ENCODE results near the gene HSD11B2. TPM values are rescaled to one million over a fixed set of nuclear protein-coding genes. Genes with fewer than 3 reads are reported as not detected.

Gene HSD11B2
- total and polyA plus RNA-seq, 10 of the 15 experiments (the other 5 are each of a cell fraction or from before 2014, with no cell fraction given), result 0.09 to 0.34 (median 0.21) TPM; not detected in 2

- TF ChIP-seq CBX3 (IDR thresholded peaks at IDR 0.05; ENCODE audit: borderline replicate concordance, low read depth) (no peak), HDAC2 (IDR thresholded peaks at IDR 0.05) (no peak), E2F8 (IDR thresholded peaks at IDR 0.05; ENCODE audit: low read depth, partially characterized antibody) (no peak), FOXM1 (IDR thresholded peaks at IDR 0.05; ENCODE audit: low read depth, low read length) (peak; percentile 72; the same call in 1 of the 2 replicates), FOS (IDR thresholded peaks at IDR 0.05; ENCODE audit: borderline replicate concordance, extremely low read depth, insufficient read length) (peak; percentile 97), CHD2 (IDR thresholded peaks at IDR 0.05; ENCODE audit: borderline replicate concordance, low read depth, low read length) (peak; percentile 20; the same call in 1 of the 2 replicates), ASH2L (IDR thresholded peaks at IDR 0.05; ENCODE audit: borderline replicate concordance, low read depth) (no peak), SMC3 (IDR thresholded peaks at IDR 0.05; ENCODE audit: borderline replicate concordance, low read length) (peak; percentile 38; the same call in 1 of the 2 replicates), HSF1 (IDR thresholded peaks at IDR 0.05; ENCODE audit: low read depth, low read length) (no peak), PML (IDR thresholded peaks at IDR 0.05; ENCODE audit: low read length) (peak; percentile 86; the same call in 1 of the 2 replicates), MEF2B (IDR thresholded peaks at IDR 0.05; ENCODE audit: partially characterized antibody, poor library complexity, severe bottlenecking) (no peak), FOXK2 (IDR thresholded peaks at IDR 0.05) (peak; percentile 61; the same call in 1 of the 2 replicates), SUZ12 (IDR thresholded peaks at IDR 0.05; ENCODE audit: unreplicated experiment) (no peak), CBFB (IDR thresholded peaks at IDR 0.05; ENCODE audit: low read depth) (peak; percentile 69)
- TF ChIP-seq, protein P1, sequence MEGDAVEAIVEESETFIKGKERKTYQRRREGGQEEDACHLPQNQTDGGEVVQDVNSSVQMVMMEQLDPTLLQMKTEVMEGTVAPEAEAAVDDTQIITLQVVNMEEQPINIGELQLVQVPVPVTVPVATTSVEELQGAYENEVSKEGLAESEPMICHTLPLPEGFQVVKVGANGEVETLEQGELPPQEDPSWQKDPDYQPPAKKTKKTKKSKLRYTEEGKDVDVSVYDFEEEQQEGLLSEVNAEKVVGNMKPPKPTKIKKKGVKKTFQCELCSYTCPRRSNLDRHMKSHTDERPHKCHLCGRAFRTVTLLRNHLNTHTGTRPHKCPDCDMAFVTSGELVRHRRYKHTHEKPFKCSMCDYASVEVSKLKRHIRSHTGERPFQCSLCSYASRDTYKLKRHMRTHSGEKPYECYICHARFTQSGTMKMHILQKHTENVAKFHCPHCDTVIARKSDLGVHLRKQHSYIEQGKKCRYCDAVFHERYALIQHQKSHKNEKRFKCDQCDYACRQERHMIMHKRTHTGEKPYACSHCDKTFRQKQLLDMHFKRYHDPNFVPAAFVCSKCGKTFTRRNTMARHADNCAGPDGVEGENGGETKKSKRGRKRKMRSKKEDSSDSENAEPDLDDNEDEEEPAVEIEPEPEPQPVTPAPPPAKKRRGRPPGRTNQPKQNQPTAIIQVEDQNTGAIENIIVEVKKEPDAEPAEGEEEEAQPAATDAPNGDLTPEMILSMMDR (IDR thresholded peaks at IDR 0.05 in 2 of 3, conservative IDR thresholded peaks at IDR 0.05 in 1 of 3; ENCODE audit: control insufficient read depth in 2 of 3, extremely low read depth in 1 of 3, insufficient read depth in 1 of 3, low read depth in 3 of 3, low read length in 3 of 3), result peak; percentile 82 to 97 (median 93); a peak in 5 of 6 replicates
- TF ChIP-seq, protein P2, sequence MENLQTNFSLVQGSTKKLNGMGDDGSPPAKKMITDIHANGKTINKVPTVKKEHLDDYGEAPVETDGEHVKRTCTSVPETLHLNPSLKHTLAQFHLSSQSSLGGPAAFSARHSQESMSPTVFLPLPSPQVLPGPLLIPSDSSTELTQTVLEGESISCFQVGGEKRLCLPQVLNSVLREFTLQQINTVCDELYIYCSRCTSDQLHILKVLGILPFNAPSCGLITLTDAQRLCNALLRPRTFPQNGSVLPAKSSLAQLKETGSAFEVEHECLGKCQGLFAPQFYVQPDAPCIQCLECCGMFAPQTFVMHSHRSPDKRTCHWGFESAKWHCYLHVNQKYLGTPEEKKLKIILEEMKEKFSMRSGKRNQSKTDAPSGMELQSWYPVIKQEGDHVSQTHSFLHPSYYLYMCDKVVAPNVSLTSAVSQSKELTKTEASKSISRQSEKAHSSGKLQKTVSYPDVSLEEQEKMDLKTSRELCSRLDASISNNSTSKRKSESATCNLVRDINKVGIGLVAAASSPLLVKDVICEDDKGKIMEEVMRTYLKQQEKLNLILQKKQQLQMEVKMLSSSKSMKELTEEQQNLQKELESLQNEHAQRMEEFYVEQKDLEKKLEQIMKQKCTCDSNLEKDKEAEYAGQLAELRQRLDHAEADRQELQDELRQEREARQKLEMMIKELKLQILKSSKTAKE (IDR thresholded peaks at IDR 0.05; ENCODE audit: low read depth, poor library complexity, severe bottlenecking), result peak; percentile 51
- TF ChIP-seq, protein P3, sequence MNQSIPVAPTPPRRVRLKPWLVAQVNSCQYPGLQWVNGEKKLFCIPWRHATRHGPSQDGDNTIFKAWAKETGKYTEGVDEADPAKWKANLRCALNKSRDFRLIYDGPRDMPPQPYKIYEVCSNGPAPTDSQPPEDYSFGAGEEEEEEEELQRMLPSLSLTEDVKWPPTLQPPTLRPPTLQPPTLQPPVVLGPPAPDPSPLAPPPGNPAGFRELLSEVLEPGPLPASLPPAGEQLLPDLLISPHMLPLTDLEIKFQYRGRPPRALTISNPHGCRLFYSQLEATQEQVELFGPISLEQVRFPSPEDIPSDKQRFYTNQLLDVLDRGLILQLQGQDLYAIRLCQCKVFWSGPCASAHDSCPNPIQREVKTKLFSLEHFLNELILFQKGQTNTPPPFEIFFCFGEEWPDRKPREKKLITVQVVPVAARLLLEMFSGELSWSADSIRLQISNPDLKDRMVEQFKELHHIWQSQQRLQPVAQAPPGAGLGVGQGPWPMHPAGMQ (IDR thresholded peaks at IDR 0.05; ENCODE audit: borderline replicate concordance), result no peak
Observed at GRCh38 chr16:67480833-67481560, 50.1 kb downstream of the HSD11B2 start, which contains the start of gene ATP6V0D1 (continued).
